Epithelial cell of prostate (primary cell): ENCODE measurements around the gene HIVEP1.
"Not testable (repeated sequence)": the region's sequence is repeated elsewhere in the genome, so short reads cannot be mapped to it uniquely, and the experiment has no call there.

Source experiments
- DNase-seq: peaks from one replicate; pipeline ENCODE4 v3.0.0-alpha.2; 2011; ENCODE audit warnings: low read depth, low spot score
- H3K27ac ChIP-seq: fragments of 450-650 bp; 2 replicates; pipeline ENCODE4 v1.5.1; 2017; ENCODE audit warnings: mild to moderate bottlenecking

The HIVEP1 gene

DNA sequence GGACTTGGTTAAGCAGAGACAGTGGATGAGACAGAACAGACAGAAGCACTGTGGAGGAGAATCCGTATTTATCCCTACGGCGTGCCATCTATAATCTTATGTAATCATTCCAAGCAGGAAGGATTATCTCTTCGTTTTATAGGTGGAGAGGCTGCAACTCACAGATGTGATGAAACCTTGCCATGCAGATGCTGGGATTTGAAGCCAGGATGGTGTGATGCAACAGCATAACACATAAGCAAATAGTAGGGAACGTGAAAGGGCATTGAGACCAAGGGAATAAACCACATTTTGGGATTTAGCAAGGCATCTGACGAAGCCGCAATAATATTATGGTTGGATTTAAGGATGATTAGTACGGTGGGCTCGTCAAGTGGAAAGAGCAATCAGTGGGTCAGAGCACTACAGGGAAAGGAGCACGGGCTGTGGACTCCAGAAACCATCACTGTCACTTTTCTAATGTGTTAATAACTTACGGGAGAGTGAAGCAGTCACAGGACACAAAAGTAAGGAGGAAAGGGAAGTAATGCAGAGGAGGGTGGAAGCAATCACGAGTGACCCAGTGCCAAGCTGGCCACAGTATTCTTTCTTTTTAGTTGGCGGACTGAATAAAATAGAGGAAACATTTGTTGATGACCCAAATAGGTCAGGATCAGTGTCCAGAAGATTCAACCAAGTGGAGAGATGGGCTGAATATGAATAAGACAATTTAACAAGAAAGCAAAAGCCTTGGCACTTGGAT is 158.4 kb downstream of the HIVEP1 start:
- H3K27ac ChIP-seq = no peak overlapping the region
- DNase-seq = no peak

DNA sequence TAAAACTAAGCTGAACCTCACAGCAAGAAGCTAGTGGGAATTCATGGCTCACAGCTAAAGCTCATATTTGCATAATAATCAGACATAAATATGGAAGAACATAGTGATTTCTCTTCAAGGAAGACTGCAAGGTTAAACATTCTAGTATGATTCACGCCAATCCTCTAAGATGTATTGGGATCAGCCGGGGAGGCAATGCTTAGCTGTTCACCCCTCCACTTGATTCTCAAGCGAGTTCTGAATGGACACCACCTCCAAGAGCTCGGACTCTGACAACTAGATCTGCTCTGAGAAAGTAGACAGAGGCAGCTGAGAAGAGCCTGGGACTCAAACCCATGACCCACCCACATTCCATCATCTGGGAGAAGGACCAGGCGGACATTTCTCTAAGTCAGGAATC is 159.6 kb downstream of the HIVEP1 start:
- no peak overlapping the region for H3K27ac ChIP-seq
- DNase-seq = no peak

DNA sequence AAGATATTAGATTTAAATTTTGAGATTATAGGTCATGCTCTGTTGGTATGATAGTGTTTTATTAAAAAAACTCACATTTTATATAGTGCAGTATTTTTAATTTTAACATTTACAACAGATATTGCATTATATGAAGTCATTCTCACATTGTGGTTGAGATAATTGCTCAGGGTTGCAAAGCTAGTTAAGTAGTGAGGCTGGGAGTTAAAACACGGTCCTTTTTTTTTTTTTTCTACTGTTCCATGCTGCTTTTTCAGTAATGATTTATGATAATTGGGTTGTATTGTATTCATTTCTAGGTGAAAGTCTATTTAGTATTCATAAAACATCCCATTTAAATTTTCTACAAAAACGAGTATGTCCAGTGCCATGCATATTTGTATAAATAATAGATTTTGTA is 160.5 kb downstream of the HIVEP1 start:
- H3K27ac ChIP-seq = no peak overlapping the region
- DNase-seq = no peak

DNA sequence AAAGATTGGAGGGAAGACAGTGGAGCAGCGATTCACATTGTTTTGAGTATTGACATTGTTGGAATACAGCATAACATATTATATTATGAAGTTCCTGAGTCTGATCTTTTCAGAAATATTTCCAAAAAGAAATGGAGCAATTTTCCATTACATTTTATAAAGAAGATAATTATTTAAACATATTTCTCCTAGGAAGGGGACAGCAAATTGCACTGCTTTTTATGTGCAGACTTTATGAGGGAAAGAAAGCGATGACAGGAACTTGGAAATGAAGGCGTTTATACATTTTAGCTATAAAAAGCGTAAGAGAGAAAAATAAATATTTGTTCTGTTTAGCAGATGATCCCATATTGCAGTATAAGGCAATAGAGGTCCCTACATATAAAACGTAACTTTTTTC is 161.1 kb downstream of the HIVEP1 start:
- H3K27ac ChIP-seq = no peak overlapping the region
- no peak for DNase-seq

DNA sequence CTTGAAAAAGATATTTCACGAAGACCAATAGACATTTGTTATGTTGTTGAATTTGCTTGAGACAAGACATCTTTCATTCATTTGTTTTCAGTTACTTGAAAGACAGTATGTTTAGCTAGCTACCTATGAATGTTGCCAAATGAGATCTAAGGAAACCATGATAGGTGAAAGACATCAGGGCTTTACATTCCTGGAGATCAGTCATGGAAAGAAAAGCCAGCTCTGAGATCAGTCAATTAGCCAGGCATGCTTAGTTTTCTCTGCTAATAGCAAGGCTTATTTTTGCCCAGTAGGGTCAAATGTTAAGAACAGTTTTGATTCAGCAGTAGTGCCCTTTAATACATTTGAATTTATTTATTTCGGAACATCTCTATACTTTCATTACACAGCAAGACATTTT is 161.5 kb downstream of the HIVEP1 start:
- no peak for DNase-seq
- no peak overlapping the region for H3K27ac ChIP-seq

DNA sequence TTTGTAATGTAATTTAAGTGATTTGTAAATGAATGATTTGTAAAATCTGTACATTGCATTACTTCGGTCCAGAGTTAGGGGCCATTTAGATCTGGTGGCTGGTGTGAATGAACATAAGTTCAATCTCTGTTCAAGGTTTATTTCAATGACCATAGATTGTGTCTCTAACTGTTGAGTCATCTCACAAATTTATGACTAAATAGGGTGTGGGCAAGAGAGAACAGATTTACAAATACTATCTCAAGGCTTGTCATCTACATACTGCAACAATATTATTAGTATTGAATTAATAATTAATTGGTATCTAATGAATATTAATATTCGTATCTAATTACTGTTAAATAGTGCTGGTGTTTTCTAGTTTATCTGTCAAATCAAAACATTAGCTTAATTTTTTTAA is 162.8 kb downstream of the HIVEP1 start:
- H3K27ac ChIP-seq = no peak overlapping the region
- no peak for DNase-seq

DNA sequence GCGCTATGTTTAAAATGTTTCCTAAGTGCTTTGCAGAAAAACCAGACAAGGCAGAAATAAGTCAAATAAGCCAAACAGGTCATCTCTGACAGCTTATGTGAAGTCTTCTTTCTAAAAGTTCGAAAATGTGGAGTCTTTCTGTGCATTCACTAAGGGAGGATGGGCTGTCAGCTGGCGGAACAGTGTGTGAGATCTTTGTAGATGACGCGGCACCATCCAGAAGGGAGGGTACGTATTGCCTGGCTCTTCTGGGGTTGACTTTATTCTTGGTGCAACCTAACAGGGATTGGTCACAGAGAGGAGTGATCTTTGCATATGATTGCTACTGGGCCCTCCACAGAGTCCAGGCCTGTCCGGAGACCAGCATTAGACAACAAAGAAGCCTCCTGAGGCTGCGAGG is 163.5 kb downstream of the HIVEP1 start:
- no peak for DNase-seq
- H3K27ac ChIP-seq = no peak overlapping the region

DNA sequence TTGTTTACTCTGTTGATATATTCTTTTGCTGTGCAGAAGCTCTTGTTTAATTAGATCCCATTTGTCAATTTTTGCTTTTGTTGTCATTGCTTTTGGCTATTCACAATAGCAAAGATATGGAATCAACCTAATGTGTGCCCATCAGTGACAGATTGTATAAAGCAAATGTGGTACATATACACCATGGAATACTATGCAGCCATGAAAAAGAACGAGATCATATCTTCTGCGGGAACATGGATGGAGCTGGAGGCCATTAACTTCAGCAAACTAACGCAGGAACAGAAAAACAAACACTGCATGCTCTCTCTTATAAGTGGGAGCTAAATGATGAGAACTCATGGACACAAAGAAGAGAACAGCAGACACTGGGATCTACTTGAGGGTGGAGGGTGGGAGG is 164.7 kb downstream of the HIVEP1 start:
- DNase-seq, H3K27ac ChIP-seq: not testable (repeated sequence)

DNA sequence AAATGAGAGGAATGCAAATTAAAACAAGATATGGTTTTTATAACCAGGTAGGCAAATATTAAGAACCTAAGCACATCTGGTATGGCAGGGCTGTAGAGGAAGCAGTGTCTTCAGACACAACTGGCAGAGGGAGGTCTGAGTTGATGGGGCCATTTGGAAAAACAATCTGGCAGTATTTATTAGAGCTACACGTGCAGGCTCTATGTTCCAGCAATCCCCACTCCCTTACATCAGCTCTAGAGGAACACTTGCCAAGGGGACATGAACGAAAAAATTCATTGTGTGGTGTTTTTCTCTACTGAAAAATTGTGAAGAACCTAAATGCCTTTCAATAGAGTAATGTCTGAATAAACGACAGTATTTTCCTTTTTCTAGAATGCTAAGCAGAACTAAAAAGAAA is 166.4 kb downstream of the HIVEP1 start:
- DNase-seq = no peak
- H3K27ac ChIP-seq = no peak overlapping the region

DNA sequence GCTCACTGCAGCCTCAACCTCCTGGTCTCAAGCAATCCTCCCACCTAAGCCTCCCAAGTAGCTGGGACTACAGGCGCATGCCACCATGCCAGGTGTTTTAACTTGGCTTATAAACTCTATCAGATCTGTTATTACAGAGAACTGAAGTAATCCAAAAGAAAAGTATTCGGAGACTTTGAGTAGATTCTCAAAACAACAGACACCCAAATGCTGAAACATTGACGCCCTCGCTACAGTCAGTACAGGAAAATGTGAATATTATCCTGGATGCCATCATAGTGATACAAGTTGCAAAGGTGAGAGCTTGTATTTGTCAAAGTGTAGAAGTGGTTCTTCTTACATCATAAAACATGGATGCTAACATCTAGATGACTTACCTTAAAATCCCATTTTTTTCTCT is 169.4 kb downstream of the HIVEP1 start:
- DNase-seq = no peak
- no peak overlapping the region for H3K27ac ChIP-seq

DNA sequence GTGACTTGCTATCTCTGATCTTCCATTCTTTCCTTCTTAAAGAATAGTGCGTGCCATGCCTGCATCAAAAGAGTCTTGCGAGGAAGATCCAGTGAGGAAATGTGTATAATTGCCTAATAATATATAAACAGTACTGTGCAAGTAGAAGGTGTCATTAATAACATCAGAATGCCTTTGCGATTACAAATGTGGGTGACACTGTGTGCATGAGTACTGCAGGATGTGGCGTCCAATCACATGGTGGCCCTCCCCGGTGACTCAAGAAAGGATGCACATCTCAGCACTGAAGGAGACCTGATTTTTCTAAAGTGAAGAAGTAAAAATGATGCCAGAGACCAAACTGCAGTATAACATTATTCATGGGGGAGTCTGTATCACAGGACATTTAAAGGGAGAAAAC is 170.6 kb downstream of the HIVEP1 start:
- peak overlapping the region; percentile 11 for H3K27ac ChIP-seq
- DNase-seq = no peak

DNA sequence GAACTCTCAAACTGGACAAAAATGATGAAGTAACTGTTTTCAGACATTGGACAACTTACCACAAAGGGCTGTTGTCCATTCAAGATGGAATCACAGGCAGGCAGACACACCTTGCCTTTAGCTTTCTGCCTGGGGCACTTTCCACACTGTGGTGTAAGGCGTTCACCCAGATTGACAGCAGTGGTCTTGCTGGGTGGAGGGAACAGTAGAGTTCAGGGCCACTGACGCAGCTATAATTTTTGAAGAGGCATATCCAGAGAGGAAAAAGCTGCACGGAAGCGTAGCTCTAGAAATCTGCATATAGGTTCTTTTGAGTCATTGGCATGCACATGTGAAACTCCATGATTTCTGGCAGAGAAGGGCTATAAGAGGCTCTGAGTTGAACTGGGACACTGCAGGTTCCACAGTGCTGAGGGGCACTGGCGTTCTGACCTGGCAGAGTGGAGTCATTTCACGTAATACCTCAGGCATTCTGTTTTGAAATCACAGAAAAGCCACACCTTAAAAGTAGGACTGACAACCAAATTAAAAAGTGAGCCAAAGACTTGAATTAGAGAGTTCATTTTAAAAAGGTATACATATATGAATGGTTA is 173.1 kb downstream of the HIVEP1 start:
- no peak overlapping the region for H3K27ac ChIP-seq
- DNase-seq = no peak

DNA sequence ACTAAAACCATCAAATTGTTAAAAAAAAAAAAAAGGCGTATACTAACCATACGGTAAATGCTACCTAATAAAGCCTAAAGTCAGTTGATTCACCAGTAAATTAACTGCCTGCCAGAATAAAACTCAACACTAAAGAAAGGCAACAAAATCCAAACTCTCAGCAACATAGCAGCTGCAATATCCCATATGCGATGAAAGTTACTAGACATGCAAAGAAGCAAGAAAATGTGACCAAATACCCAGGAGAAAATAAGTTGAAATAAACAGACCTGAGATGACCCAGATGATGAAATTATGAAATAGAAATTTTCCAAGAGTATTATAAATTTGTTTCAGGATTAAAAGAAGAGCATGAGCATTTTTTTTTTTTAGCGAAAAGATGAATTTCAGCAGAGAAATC is 174.4 kb downstream of the HIVEP1 start:
- H3K27ac ChIP-seq = no peak overlapping the region
- DNase-seq = no peak

DNA sequence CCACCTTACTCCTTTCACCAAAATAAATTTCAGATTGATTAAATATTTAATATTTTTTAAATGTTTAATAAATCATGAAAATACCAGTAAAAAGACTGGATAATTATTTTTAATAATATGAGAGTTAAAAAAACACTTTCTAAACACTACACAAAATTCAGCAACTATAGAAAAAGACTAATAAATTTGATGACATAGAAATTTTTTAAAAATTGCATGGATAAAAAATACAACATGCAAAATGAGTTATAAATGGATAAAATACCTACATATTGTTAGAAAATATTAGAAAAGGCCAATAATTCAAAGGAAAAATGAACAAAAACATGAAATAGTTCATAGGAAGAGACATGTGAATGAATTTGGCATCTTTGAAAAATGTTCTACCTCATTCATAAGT is 177.0 kb downstream of the HIVEP1 start:
- no peak for DNase-seq

DNA sequence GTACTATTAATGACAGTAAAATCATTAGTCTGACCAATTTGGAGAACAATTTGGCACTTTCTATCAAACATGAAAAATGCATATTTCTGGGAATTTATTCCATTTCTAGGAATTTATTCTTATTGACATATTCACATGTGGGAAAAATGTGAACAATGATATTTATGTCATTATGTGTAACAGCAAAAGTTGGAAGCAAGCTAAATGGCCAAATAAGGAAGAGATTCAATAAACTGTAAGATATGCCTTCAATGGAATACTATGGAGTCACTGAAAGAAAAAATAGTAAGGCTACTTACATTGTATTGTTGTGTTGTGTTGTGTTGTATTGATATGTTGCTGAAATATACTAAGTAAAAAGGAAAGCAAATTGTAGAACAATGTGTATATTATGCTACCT is 177.5 kb downstream of the HIVEP1 start:
- no peak overlapping the region for H3K27ac ChIP-seq
- DNase-seq = no peak

More for the DNA sequence above, 177.0 kb downstream of the HIVEP1 start:
- no peak overlapping the region for H3K27ac ChIP-seq

DNA sequence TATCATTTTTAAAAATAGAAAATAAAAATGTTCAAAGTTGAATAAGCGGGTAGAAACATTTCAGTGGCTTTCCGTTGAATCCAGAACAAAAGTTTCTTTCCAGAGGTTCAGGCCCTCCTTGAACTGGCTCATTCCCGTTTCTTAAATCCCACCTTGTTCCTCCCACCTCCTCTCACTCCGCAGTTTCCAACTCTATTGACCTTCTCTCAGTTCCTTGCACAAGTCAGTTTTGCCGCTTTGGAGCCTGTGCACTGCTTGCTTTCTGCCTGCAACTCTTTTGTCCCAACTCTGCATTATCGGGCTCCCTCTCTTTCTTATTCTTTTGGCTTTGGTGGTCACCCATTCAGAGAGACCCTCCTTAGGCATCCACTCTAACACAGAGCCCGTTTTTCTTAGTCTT is 178.1 kb downstream of the HIVEP1 start:
- H3K27ac ChIP-seq = no peak overlapping the region
- DNase-seq = no peak

DNA sequence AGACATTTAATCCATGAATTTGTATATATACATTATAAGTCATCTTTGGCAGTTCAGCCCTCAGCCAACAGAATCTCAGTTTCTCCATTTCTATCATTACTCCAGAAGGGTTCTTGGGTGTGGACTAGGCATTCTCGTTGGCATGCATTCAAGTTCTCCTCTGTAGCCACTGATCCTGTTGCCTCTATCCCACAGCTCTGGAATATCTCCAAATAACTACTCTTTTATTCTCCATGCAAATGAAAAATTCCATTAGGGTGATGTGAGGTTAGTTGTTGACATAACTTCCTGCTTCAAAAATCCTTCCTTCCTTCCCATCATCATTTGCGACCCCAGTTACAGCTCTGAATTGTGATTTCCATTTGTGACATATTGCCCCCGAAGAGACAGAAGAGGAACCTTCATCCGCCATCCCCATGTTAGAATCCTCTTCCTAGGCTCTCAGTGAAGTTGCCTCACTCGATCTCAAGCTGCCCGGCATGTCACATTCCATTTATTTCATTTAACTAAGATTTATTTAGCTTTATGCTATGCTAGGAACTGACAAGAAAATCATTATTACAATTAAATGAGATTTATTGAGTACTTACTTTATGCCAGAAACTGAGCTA is 184.3 kb downstream of the HIVEP1 start:
- no peak overlapping the region for H3K27ac ChIP-seq
- no peak for DNase-seq

DNA sequence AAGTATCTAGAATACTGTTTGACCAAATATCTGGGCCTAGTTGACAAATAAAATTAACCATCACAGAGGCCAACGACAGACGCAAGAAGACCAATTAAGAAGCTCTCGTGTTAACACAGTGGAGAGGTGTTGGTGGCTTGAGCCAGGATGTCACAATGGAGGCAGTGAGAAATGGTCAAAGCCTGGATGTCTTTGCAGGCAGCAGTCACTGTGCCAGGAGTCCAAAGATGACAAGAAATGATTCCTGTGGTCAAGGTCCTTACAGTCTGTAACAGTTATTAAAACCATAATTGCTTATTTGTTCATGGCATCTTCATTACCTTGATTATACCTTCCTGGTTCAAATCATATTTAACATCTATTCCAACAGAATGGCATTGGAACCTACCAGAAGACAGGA is 186.7 kb downstream of the HIVEP1 start:
- no peak overlapping the region for H3K27ac ChIP-seq
- DNase-seq = no peak

DNA sequence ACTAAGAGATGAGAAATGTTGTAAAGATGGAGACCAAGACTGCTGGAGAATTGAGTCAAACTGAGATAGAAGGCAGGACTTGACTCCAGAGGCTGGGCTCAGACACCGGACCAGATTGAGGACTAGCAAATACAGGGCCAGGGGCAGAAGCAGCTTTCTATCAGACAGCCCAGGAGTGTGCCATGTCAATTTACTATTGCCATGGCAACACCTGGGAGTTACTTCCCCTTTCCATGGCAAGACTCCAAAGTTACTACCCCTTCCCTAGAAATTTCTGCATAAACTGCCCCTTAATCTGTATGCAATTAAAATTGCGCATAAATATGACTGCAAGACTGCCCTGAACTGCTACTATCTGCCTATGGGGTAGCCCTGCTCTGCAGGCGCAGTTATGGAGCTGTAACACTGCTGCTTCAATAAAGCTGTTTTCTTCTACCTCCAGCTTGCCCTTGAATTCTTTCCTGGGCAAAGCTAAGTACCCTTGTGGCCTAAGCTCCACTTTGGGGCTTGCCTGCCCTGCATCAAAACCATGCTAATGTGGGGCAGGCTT is 188.0 kb downstream of the HIVEP1 start:
- DNase-seq = no peak
- no peak overlapping the region for H3K27ac ChIP-seq

DNA sequence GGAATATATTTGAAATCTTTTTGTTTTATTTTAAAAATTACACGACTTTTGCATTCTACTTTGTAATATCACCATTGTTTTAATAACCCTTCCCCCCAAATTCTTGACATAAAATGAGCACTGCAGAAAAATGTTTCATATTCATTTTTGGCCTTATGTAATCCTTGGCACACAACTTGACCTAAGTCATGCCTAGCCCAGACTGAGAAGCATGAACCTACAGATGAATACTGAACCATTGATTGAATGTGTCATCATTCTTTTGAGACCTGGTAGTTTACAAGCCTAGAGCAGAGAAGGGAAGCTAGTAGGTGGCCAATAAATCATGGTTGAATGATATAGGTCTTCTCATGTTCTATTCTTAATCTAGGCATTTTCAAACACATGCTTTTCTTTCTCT is 188.6 kb downstream of the HIVEP1 start:
- no peak overlapping the region for H3K27ac ChIP-seq

DNA sequence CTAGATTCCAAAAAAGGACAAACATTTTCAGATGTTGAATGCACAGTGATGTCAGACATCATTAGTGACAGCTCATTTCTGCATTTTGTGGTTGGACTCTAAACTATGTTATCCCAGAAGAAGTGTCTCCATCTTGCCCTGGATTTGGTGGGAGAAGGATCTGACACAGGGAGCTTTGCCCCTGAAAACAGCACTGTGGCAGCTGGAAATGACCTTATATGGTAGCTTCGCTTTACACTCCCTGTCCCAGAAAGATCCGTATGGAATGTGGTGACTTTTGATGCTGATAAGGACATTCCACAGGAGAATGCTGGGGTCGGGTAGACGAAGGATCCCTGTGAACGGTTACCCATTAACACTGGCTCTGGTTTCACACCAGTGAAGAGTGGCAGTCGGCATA is 190.9 kb downstream of the HIVEP1 start:
- no peak for DNase-seq
- no peak overlapping the region for H3K27ac ChIP-seq

More for the DNA sequence above, 188.6 kb downstream of the HIVEP1 start:
- no peak for DNase-seq

DNA sequence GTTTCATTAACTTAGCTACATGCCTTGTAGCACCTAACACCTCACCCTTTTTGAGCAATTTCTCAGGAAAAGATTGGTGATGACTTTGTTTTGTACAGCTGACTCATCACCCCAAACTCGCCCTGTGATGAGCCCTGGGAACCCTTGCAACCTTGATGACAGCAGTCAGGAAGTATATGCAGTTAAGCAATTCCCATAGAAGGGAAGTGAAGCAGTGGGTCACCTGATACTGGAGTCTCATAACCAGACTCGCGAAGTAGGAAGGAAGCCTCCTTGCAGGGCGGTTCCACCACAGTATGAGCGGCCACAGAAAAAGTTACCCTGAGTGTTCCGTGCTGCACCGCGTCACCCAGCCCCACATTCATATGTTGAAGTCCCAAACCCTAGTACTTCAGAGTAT is 196.1 kb downstream of the HIVEP1 start:
- peak overlapping the region; percentile 59 for H3K27ac ChIP-seq
- peak; percentile 60 for DNase-seq
